Cardiac fibroblast (primary cell): Measurements from ENCODE around the gene PROM1.
A peak's percentile ranks its signal among the peaks of the same experiment; 100 is the strongest.

Source experiments
- DNase-seq, 2 donors: peaks; one replicate each; pipeline versions ENCODE4 v3.0.0 to v3.0.0-alpha.2; 2010; ENCODE audit warnings: low read depth in 2 of 2
- H3K4me3 ChIP-seq, 2 donors: replicated peaks in 1 of 2; 1 replicate in 1 of 2; 2 replicates in 1 of 2; pipeline ENCODE4 v1.5.1; 2011; ENCODE audit warnings: low read depth in 2 of 2, low read length in 2 of 2, mild to moderate bottlenecking in 2 of 2, moderate library complexity in 1 of 2
- CTCF ChIP-seq: IDR thresholded peaks from one replicate; pipeline ENCODE4 v1.5.1; 2011; ENCODE audit warnings: low read depth, mild to moderate bottlenecking, low read length, inconsistent platforms

The PROM1 gene

DNA sequence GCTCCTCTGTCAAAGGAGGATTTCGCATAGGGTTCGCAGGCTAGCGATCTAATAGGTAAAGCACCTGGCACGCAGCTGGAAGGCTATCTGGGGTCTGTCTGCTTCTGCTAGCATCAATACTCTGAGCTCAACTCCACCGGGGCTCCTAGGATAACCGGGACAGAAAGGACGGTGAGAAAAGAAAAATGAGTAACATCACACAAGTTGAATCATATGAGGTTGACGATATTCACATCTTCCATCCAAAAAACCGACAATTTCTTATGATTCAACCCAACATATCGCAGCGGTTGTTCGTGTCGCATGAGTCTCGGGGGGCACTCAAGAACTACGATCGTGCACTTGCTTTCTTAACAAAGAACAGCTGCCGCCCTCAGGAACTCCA lies 1.8 kb downstream of the PROM1 start:
- no peak overlapping the region for H3K4me3 ChIP-seq
- DNase-seq: no peak
- no peak for TF ChIP-seq CTCF

DNA sequence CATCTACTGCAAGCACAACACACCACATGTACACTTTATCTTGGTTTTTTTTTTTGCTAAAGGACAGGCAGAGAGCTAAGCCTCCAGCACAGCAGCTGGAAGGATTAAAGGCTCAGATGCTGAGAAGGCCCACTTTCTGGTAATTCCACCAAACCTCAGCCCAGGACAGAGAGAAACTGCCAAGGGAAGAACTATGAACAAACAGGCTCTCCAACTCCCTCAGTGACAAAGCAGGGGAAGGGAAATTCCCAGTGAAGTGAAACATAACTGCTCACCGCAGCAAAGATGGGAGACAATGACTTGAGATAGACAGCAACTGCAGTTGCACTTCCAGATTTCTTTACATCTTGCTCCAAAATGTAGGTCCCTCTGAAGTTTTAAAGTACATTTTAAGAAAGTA lies 4.8 kb downstream of the PROM1 start:
- DNase-seq: peak in 1 of 2 donors; percentile 49
- no peak for TF ChIP-seq CTCF
- no peak overlapping the region for H3K4me3 ChIP-seq

DNA sequence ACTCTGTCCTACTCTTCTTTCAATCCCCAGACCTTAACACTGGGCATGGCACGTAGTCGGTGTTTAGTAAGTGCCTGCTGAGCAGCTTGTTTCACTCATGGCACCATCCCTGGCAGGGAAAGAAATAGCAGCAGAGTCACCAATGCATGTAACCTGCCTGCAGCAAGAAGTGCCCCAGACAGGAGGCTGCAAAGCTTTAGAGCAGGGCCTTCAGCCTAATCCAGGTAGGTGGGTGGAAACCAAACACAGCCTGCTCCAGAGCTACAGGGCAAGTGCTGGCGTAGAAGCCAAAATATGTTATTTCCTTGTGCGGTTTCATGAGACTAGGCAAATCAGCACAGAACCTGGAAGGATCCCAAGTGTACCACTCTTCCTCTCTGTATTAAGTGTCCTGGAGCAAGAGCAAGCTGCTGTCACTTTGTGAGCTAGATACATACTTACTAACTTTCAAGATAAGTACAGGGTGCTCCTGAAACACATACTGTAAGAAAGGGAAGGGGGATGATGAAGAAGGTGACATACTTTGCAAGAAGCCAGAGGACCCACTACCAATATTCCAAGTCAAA lies 5.5 kb downstream of the PROM1 start:
- H3K4me3 ChIP-seq: no peak overlapping the region
- TF ChIP-seq CTCF: no peak
- no peak for DNase-seq

DNA sequence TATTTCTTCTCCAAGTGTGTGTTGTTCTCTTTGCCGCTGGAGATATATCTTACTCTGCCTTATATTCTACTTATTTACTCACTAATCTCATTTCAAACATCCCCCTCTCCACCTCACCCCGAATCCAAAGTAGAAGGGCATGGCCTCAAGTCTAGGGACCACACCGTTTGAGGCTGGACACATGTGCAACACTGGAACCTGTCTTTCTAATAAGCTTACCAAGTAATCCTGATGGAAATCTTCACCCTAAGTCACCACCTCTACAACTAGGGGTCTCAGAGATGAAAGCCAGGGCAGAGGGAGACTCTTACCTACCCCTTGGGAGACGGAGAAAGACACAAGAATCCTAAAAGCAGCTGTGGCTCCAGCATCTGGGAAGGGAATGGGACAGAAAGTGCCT lies 6.0 kb downstream of the PROM1 start:
- no peak for DNase-seq
- TF ChIP-seq CTCF: no peak
- H3K4me3 ChIP-seq: no peak overlapping the region

DNA sequence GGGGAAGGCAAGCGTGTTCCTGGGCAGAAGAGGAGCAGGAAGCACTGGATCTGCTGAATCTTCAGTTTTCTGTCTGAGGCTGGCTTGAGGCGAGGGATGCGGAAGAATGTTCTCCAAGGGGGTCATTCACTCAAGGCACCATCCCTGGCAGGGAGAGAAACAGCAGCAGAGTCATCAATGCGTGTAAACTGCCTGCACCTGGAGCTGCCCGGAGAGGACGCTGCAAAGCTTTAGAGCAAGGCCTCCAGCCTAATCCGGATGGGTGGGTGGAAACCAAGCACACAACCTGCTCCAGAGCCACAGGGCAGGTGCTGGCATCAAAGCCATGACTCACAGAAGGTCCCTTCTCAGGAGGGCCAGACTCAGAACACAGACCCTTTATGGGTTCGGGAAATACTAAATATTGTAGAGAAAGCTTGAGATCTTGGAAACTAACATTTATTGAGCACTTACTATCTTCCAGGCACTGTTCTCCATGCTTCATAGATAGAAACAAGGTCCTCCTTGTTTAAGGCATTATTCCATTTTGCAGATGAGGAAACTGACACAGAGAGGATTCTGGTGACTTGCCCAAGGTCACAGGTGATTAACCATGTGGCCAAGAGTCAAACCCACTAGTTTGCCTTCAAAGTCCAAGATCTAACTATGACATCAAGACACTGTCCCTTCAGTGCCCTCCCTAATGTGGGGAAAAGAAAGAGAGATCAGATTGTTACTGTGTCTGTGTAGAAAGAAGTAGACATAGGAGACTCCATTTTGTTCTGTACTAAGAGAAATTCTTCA lies 7.7 kb downstream of the PROM1 start:
- H3K4me3 ChIP-seq: no peak overlapping the region
- no peak for DNase-seq
- no peak for TF ChIP-seq CTCF

DNA sequence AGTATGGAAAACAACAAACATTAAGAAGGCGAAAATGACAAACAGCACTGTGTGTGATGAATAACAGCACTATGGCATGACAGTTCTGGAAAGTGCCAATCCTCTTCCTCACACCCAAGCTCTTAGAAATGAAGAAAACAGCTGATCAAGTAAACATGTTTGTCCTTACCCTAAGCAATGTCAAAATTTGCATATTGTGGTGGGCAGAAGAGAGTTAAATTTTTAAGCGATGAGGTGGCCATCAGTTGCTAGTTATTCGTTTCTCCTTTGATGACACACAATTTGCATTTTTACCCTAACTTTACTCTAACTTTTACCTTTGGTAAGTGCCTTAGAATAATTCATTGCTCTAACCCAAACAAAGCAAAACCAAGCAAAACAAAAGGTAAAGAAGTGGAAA lies 8.8 kb downstream of the PROM1 start:
- H3K4me3 ChIP-seq: no peak overlapping the region
- TF ChIP-seq CTCF: no peak
- no peak for DNase-seq

- no peak for TF ChIP-seq CTCF
- no peak overlapping the region for H3K4me3 ChIP-seq
- no peak for DNase-seq
These were observed 11.7 kb downstream of the PROM1 start for GRCh38 chr4:16072168-16072567.
